SK-N-MC (cell line): ENCODE results near the gene RALGAPA2.

ENCODE experiments used
- DNase-seq: peaks from one replicate; pipeline ENCODE4 v3.0.0-alpha.2; 2011; ENCODE audit warnings: low read depth, low spot score
- H3K27ac ChIP-seq: fragments of 200-600 bp; sonication (generic); 2 replicates; pipeline ENCODE4 v1.5.1; 2016; ENCODE audit warnings: mixed run types
- H3K36me3 ChIP-seq: fragments of 200-600 bp; sonication (generic); 2 replicates; pipeline ENCODE4 v1.6.1; 2017; ENCODE audit warnings: antibody characterized with exemption, low read length, mixed read lengths; ENCODE audit not compliant: insufficient read depth
- H3K4me3 ChIP-seq: fragments of 200-600 bp; sonication (generic); 2 replicates; pipeline ENCODE4 v1.5.1; 2016
- H3K9ac ChIP-seq: fragments of 200-600 bp; sonication (generic); 2 replicates; pipeline ENCODE4 v1.8.0; 2017; ENCODE audit warnings: mixed run types, mixed read lengths; ENCODE audit not compliant: insufficient read length
- H3K9me3 ChIP-seq: fragments of 200-600 bp; sonication (generic); 2 replicates; pipeline ENCODE4 v1.6.1; 2017; ENCODE audit warnings: low read depth, mild to moderate bottlenecking, antibody characterized with exemption, low read length, moderate library complexity, mixed read lengths
- EZH2 ChIP-seq: fragments of 200-600 bp; sonication (generic); IDR thresholded peaks from one replicate; pipeline ENCODE4 v1.6.1; 2017; ENCODE audit warnings: antibody characterized with exemption
- FOXP2 ChIP-seq: optimal IDR thresholded peaks from 2 replicates; pipeline ENCODE3; 2011; ENCODE audit warnings: mild to moderate bottlenecking, moderate library complexity; ENCODE audit not compliant: insufficient read depth; ENCODE audit errors: extremely low read length, control extremely low read depth
- POLR2AphosphoS5 ChIP-seq: IDR thresholded peaks from 2 replicates; pipeline ENCODE4 v1.6.1; 2012; ENCODE audit warnings: mild to moderate bottlenecking, low read depth, low read length, borderline replicate concordance

Gene RALGAPA2

DNA sequence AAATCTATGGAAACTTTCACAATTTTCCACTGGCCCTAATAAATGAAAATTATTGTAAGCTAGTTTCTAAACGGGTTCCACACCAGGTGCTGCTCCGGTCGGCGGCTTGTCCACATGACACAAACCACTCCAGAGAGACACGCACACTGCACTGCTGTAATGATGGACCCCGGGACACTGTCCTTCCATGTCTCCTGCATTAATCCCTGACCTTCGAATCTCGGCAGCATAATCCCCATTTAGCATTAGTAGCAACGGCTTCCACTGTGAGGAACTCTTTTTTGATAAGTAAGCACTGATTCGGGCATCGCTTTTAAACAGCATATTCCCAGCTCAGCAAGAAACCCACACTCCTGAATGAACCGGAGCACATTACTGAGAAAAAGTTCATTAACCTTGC, 301.0 kb downstream of the RALGAPA2 start:
- Histone ChIP-seq H3K27ac (no peak overlapping the region), H3K9ac (no peak overlapping the region), H3K36me3 (no peaks in the 10 kb centered on the region), H3K9me3 (no peaks in the 10 kb centered on the region), H3K4me3 (no peak overlapping the region)
- DNase-seq, result no peak
- TF ChIP-seq POLR2AphosphoS5 (no peak), EZH2 (no peak), FOXP2 (no peak)

DNA sequence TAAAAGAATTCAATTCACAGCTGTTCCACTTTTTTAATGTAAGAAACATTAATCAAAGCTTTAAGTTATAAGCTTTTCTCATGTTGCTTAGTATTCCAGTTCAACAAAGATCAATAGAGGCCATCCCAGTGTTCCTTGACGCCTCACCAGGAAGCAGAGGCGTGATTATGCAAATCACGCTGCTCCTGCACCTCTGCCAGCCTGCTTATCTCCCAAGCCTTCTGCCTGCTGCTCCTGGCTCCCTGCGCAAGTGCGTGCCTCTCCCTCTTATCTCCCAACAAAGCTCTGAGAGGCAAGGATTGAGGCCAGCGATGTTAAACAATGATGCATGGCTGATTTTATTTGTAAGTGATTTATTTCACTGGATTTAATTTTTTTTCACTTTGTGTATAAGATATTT, 301.8 kb downstream of the RALGAPA2 start:
- no peak for DNase-seq
- no peak overlapping the region for H3K9ac ChIP-seq
- H3K4me3 ChIP-seq, result 0 out of 2 replicates have a peak overlapping the region, but pooled peaks have one; percentile 7
- no peaks in the 10 kb centered on the region for H3K9me3 ChIP-seq
- no peak for TF ChIP-seq EZH2
- H3K27ac ChIP-seq, result no peak overlapping the region
- H3K36me3 ChIP-seq, result no peaks in the 10 kb centered on the region

DNA sequence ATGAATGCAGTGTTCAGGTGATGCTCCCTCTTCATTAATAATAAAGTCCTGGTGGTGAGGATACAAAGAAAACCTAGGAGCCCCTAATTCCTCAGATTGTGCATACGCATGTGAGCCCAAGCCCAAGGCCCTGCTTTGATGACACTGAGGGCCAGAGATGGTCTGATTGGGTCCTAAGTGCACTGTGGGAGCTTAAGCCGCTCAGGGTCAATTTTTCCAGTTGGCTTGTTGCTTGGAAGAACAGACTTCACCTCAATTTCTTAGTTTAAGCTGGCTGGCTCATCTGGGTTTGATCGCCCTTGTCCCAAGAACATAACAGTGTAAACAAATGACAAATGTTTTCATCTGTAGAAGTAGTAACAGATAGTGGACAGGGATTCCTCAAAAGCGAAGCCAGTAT, 303.1 kb downstream of the RALGAPA2 start:
- no peaks in the 10 kb centered on the region for H3K9me3 ChIP-seq
- no peak overlapping the region for H3K27ac ChIP-seq
- H3K4me3 ChIP-seq, result no peak overlapping the region
- H3K9ac ChIP-seq, result no peak overlapping the region
- TF ChIP-seq FOXP2, result no peak
- no peak for TF ChIP-seq POLR2AphosphoS5
- TF ChIP-seq EZH2, result no peak
- no peaks in the 10 kb centered on the region for H3K36me3 ChIP-seq
- no peak for DNase-seq

DNA sequence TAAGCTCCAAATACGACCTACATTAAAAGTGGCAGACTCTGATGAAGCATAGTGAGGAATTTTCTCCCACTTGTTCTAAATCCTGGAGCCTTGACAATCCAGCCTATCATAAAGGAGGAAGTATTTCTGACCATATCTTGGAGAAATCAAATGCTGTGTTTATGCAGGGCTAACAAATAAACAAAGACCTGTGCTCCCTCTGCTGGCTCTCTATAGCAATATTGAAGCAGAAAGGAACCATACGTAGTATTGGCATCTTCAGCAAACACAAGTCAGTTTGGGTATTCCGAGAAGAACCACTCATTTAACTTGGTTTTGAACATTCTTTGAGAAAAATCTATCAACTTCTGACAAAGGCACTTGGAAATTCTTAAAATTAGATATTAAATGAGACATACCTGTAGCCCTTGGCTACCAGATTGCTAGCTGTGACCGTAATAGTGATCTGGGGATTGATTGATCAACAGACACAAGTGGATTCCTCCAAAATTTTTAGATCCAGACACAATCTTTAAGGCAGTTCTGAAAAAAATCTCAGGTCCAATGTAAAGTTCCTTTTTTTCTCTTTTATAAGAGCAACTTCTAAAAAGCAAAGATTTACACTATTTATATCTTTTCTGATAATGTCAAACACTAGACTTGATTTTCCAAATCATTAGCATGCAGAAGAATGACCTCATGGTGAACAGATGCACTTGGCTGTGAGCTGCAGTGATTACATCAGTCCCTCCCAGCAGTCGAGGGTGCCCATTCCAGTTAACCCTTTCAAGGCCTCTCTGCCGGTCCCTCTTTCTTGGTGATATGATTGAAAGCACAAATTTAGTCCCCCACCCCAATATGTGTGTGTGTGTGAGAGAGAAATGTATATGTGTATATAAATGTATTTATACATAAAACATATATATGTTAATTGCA, 304.3 kb downstream of the RALGAPA2 start:
- no peaks in the 10 kb centered on the region for H3K36me3 ChIP-seq
- no peak overlapping the region for H3K9ac ChIP-seq
- DNase-seq, result no peak
- no peak for TF ChIP-seq POLR2AphosphoS5
- no peak for TF ChIP-seq EZH2
- TF ChIP-seq FOXP2, result no peak
- H3K27ac ChIP-seq, result peak overlapping the region; percentile 52; the same call in 1 of the 2 replicates
- no peaks in the 10 kb centered on the region for H3K9me3 ChIP-seq
- H3K4me3 ChIP-seq, result no peak overlapping the region

DNA sequence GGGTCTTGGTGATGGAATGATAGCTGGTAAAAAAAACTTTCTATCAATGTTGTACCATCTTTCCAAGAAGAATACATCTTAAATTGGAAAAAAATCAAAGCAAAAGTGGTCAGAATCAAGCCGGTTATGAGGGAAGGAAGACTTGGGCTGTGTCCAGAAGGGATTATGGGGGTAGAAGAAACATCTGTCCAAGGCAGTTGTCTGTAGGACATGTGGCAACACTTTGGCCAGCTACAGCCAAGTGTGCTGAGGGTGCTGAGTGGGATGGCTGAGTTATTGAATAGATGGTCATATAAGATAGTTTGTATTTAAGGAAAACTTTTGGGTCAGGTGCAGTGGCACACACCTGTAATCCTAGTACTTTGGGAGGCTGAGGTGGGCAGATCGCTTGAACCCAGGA, 306.1 kb downstream of the RALGAPA2 start:
- no peaks in the 10 kb centered on the region for H3K9me3 ChIP-seq
- no peak for DNase-seq
- H3K4me3 ChIP-seq, result no peak overlapping the region
- H3K9ac ChIP-seq, result no peak overlapping the region
- no peak overlapping the region for H3K27ac ChIP-seq
- no peaks in the 10 kb centered on the region for H3K36me3 ChIP-seq
- TF ChIP-seq EZH2 (no peak), POLR2AphosphoS5 (no peak), FOXP2 (no peak)

DNA sequence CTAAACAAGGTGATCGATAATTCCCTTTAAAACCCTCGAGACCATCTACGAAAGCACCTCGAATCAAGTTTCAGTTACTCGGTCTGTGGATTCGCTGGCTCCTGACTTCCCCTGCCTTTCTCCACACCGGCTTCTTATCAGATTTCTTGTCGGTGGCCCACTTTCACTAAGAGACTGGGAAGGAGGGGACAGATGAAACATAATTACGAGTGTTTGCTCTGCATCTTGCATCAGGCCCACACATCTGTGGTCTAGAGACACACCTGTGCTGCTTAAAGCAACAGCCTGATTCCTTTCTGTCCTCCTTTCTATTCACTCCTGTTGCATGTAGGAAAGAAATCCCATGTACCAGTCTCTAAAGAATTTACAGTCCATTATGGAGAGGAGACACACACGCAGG, 306.8 kb downstream of the RALGAPA2 start:
- TF ChIP-seq EZH2 (no peak), POLR2AphosphoS5 (no peak), FOXP2 (no peak)
- H3K27ac ChIP-seq, result no peak overlapping the region
- H3K9ac ChIP-seq, result no peak overlapping the region
- H3K36me3 ChIP-seq, result no peaks in the 10 kb centered on the region
- H3K4me3 ChIP-seq, result no peak overlapping the region
- no peaks in the 10 kb centered on the region for H3K9me3 ChIP-seq
- no peak for DNase-seq

DNA sequence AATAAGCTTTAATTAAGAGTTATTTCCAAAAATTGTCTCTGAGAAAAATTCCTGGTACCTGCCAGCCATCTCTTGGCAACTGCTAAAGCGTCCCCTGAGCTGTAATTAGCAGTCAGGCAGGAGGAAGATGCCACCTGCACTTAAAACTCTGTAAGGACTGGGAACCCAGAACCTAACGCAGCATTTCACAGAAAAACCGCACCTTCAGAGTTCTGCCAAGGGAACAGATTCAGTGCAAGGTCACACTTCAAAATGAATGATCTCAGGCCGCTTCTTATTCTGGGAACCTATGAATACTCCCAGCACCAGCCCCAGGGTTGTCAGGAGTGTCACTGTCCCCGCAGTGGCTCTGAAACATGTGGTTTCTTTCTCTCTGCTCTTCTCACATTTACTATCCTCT, 307.8 kb downstream of the RALGAPA2 start:
- H3K9me3 ChIP-seq, result no peaks in the 10 kb centered on the region
- H3K27ac ChIP-seq, result no peak overlapping the region
- no peaks in the 10 kb centered on the region for H3K36me3 ChIP-seq
- TF ChIP-seq FOXP2 (no peak), POLR2AphosphoS5 (no peak), EZH2 (no peak)
- H3K9ac ChIP-seq, result no peak overlapping the region
- H3K4me3 ChIP-seq, result no peak overlapping the region
- DNase-seq, result no peak

DNA sequence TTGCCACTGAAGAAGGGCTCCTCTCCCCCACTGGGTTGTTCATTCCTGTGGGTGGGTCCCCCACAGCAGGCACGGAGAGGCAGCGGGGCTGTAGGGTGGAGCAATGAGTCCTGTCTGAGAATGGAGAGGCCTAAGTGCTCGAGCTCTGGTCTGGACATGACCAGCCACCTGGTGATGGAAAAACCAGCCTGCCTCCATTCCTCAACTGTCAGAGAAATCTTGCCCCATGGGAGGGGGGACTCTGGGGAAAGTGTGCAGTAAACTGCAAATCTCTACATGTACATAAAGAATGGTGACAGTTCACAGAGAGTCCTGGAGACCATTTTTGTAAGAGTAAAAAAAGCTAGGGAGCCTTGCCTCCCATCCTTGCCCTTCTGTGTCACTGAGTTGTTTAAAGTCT, 310.5 kb downstream of the RALGAPA2 start:
- Histone ChIP-seq H3K4me3 (no peak overlapping the region), H3K36me3 (no peaks in the 10 kb centered on the region), H3K27ac (no peak overlapping the region), H3K9ac (no peak overlapping the region), H3K9me3 (no peaks in the 10 kb centered on the region)
- TF ChIP-seq POLR2AphosphoS5 (no peak), FOXP2 (no peak), EZH2 (no peak)
- no peak for DNase-seq
